ENCODE measurements around the gene FCSK.

FCSK gene

DNA sequence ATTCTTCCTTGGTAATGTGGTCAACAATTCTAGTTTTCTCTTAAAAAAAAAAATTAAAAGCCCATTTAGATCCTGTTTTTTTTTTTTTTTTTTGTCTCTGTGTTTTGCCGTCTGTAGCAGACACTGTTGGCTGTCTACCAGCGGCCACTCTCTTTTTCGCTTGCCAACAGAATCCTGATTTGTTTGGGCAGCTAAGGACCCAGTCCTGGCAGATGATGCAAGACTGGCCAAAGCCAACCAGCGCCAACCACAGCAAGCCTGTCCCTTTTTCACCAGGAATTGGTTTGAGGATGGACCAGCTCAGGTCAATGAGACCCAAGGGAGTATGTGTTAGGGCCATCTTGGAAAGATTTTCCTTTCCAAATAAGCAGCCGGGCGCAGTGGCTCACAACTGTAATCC lies 43.7 kb upstream of the FCSK start:
- ChIA-PET CTCF (interaction anchor here (0.5 to 0.7 kb wide), 3 partner anchors 9 to 1002 kb away, joined by 3 read pairs; no protein-coding TSS in a partner anchor), POLR2A (interaction anchor here (0.7 kb wide), 1 partner anchor 59 kb away, joined by 4 read pairs; no protein-coding TSS in a partner anchor)
- Histone ChIP-seq H3K36me3 (ENCODE audit: control insufficient read depth in 2 of 2, insufficient read depth in 1 of 2, low read length in 2 of 2) (peaks cover 0 to 6% of the 10 kb centered on the region in 2 experiments; a peak in 1 of 3 replicates), H3K27ac (ENCODE audit: extremely low read depth, low read depth, low read length) (no peak overlapping the region), H3K4me1 (ENCODE audit: control insufficient read depth, insufficient read depth, low read length) (no peaks in the 10 kb centered on the region), H3K9me3 (ENCODE audit: control insufficient read depth, insufficient read depth, low read depth, low read length) (no peaks in the 10 kb centered on the region), H3K4me3 (ENCODE audit: low read depth, low read length) (no peak overlapping the region)
- TF ChIP-seq SP7 (tag by site-specific recombination; IDR thresholded peaks at IDR 0.05): no peak
- TF ChIP-seq ZNF121 (tag by site-specific recombination; IDR thresholded peaks at IDR 0.05): no peak
- no peak for TF ChIP-seq ZNF785 (tag by site-specific recombination; IDR thresholded peaks at IDR 0.05)
- TF ChIP-seq, protein P1, sequence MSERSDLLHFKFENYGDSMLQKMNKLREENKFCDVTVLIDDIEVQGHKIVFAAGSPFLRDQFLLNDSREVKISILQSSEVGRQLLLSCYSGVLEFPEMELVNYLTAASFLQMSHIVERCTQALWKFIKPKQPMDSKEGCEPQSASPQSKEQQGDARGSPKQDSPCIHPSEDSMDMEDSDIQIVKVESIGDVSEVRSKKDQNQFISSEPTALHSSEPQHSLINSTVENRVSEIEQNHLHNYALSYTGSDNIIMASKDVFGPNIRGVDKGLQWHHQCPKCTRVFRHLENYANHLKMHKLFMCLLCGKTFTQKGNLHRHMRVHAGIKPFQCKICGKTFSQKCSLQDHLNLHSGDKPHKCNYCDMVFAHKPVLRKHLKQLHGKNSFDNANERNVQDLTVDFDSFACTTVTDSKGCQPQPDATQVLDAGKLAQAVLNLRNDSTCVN (tag by site-specific recombination; optimal IDR thresholded peaks at IDR 0.05): no peak
- TF ChIP-seq ZNF350 (tag by site-specific recombination; IDR thresholded peaks at IDR 0.05): no peak
- no peak for TF ChIP-seq BCL11B (tag by site-specific recombination; IDR thresholded peaks at IDR 0.05; ENCODE audit: low read depth)
- no peak for TF ChIP-seq KLF16 (tag by site-specific recombination; IDR thresholded peaks at IDR 0.05)
- TF ChIP-seq TRIM28 (IDR thresholded peaks at IDR 0.05; ENCODE audit: borderline replicate concordance, low read length): no peak
- no peak for TF ChIP-seq ZNF10 (tag by site-specific recombination; IDR thresholded peaks at IDR 0.05)
- no peak for TF ChIP-seq ZBTB1 (tag by site-specific recombination; IDR thresholded peaks at IDR 0.05)
- TF ChIP-seq SCRT2 (tag by site-specific recombination; IDR thresholded peaks at IDR 0.05): no peak
- TF ChIP-seq AEBP2 (tag by site-specific recombination; IDR thresholded peaks at IDR 0.05; ENCODE audit: borderline replicate concordance): no peak
- no peak for TF ChIP-seq ZNF266 (tag by site-specific recombination; IDR thresholded peaks at IDR 0.05; ENCODE audit: low read depth)
- no peak for TF ChIP-seq ZNF660 (tag by site-specific recombination; IDR thresholded peaks at IDR 0.05)
- no peak for TF ChIP-seq ZNF654 (tag by site-specific recombination; IDR thresholded peaks at IDR 0.05; ENCODE audit: low read depth)
- TF ChIP-seq ZNF677 (tag by site-specific recombination; IDR thresholded peaks at IDR 0.05): no peak
- TF ChIP-seq ZFHX2 (tag by site-specific recombination; conservative IDR thresholded peaks at IDR 0.05): no peak
- TF ChIP-seq, protein P2, sequence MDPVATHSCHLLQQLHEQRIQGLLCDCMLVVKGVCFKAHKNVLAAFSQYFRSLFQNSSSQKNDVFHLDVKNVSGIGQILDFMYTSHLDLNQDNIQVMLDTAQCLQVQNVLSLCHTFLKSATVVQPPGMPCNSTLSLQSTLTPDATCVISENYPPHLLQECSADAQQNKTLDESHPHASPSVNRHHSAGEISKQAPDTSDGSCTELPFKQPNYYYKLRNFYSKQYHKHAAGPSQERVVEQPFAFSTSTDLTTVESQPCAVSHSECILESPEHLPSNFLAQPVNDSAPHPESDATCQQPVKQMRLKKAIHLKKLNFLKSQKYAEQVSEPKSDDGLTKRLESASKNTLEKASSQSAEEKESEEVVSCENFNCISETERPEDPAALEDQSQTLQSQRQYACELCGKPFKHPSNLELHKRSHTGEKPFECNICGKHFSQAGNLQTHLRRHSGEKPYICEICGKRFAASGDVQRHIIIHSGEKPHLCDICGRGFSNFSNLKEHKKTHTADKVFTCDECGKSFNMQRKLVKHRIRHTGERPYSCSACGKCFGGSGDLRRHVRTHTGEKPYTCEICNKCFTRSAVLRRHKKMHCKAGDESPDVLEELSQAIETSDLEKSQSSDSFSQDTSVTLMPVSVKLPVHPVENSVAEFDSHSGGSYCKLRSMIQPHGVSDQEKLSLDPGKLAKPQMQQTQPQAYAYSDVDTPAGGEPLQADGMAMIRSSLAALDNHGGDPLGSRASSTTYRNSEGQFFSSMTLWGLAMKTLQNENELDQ (tag by site-specific recombination; IDR thresholded peaks at IDR 0.05; ENCODE audit: low read depth): no peak
- TF ChIP-seq, protein P3, sequence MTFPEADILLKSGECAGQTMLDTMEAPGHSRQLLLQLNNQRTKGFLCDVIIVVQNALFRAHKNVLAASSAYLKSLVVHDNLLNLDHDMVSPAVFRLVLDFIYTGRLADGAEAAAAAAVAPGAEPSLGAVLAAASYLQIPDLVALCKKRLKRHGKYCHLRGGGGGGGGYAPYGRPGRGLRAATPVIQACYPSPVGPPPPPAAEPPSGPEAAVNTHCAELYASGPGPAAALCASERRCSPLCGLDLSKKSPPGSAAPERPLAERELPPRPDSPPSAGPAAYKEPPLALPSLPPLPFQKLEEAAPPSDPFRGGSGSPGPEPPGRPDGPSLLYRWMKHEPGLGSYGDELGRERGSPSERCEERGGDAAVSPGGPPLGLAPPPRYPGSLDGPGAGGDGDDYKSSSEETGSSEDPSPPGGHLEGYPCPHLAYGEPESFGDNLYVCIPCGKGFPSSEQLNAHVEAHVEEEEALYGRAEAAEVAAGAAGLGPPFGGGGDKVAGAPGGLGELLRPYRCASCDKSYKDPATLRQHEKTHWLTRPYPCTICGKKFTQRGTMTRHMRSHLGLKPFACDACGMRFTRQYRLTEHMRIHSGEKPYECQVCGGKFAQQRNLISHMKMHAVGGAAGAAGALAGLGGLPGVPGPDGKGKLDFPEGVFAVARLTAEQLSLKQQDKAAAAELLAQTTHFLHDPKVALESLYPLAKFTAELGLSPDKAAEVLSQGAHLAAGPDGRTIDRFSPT (tag by site-specific recombination; IDR thresholded peaks at IDR 0.05): no peak
- TF ChIP-seq KLF10 (tag by site-specific recombination; IDR thresholded peaks at IDR 0.05): no peak

All from HEK293 (cell line).